K562 (cell line): ENCODE data around the gene VPS26A. TPM values are rescaled to one million over a fixed set of nuclear protein-coding genes. Genes with fewer than 3 reads are reported as not detected.

ENCODE experiments used
- CAMTA2 ChIP-seq: fragments of 250-450 bp; sonication (Bioruptor Pico); conservative IDR thresholded peaks from 2 replicates; pipeline ENCODE4 v1.5.1; 2022
- CGGBP1 ChIP-seq: fragments of 250-450 bp; sonication (Bioruptor Pico); IDR thresholded peaks from 2 replicates; pipeline ENCODE4 v1.9.0; 2021; ENCODE audit warnings: mild to moderate bottlenecking
- DDX20 ChIP-seq: fragments of 450-650 bp; IDR thresholded peaks from 2 replicates; pipeline ENCODE4 v1.6.1; 2016; ENCODE audit warnings: missing genetic modification characterization, low read depth, mild to moderate bottlenecking, missing compliant biosample characterization, moderate library complexity
- EHMT2 ChIP-seq: fragments of 450-650 bp; IDR thresholded peaks from 2 replicates; pipeline ENCODE4 v1.6.1; 2018; ENCODE audit warnings: antibody characterized with exemption
- FOXM1 ChIP-seq, 2 experiments: fragments of 450-650 bp in 1 of 2; sonication (generic) in 1 of 2; formaldehyde crosslinking in 1 of 2; IDR thresholded peaks; 2 replicates each; pipeline versions ENCODE4 v1.6.1 to v1.9.0; 2017 to 2022; ENCODE audit warnings: low read depth in 2 of 2, mild to moderate bottlenecking in 2 of 2, missing genetic modification reagents in 1 of 2, moderate library complexity in 1 of 2
- NR3C1 ChIP-seq: sonication (generic); formaldehyde crosslinking; IDR thresholded peaks from 2 replicates; pipeline ENCODE4 v1.8.1; 2022; ENCODE audit warnings: missing genetic modification reagents
- OTX1 ChIP-seq: fragments of 450-650 bp; formaldehyde crosslinking; IDR thresholded peaks from 2 replicates; pipeline ENCODE4 v1.4.0; 2022; ENCODE audit warnings: mild to moderate bottlenecking
- PYGO2 ChIP-seq: fragments of 450-650 bp; IDR thresholded peaks from 2 replicates; pipeline ENCODE4 v1.6.1; 2016; ENCODE audit warnings: mild to moderate bottlenecking, missing genetic modification characterization, moderate library complexity, missing compliant biosample characterization
- SMAD4 ChIP-seq: fragments of 250-450 bp; sonication (Bioruptor Pico); conservative IDR thresholded peaks from 2 replicates; pipeline ENCODE4 v1.8.0; 2021; ENCODE audit warnings: inconsistent platforms, mild to moderate bottlenecking, moderate library complexity
- U2AF2 ChIP-seq: fragments of 200-400 bp; formaldehyde crosslinking; optimal IDR thresholded peaks from 2 replicates; pipeline ENCODE3; 2017; ENCODE audit warnings: low read depth, mild to moderate bottlenecking, low read length
- ZBTB9 ChIP-seq: fragments of 450-650 bp; formaldehyde crosslinking; IDR thresholded peaks from 2 replicates; pipeline ENCODE4 v1.4.0; 2020; ENCODE audit warnings: mild to moderate bottlenecking, moderate library complexity
- ZC3H11A ChIP-seq: IDR thresholded peaks from 2 replicates; pipeline ENCODE4 v1.6.1; 2012; ENCODE audit warnings: low read depth, low read length, improper control_type of control experiment
- ZC3H4 ChIP-seq: sonication (generic); formaldehyde crosslinking; IDR thresholded peaks from 2 replicates; pipeline ENCODE4 v1.9.0; 2021; ENCODE audit warnings: missing genetic modification reagents, borderline replicate concordance
- ZC3H8 ChIP-seq: fragments of 450-650 bp; IDR thresholded peaks from 2 replicates; pipeline ENCODE4 v1.6.1; 2017
- ZNF318 ChIP-seq, 2 experiments: fragments of 450-650 bp; IDR thresholded peaks; 2 replicates each; pipeline ENCODE4 v1.6.1; 2016; ENCODE audit warnings: mild to moderate bottlenecking in 2 of 2, borderline replicate concordance in 1 of 2, low read depth in 1 of 2, moderate library complexity in 1 of 2
- polyA plus RNA-seq, 8 experiments: library from polyadenylated mRNA; depleted of rRNA in 4 of 8; stranded (reverse) in 5 of 8; unstranded in 3 of 8; fragments of >200 nt; fragmentation: Nextera tagmentation in 2 of 8; fragmentation: Illumina TruSeq in 1 of 8; extraction: Ambion mirVana in 2 of 8; extraction: Trizol in 1 of 8; gene quantifications; 2 replicates each; pipeline versions ENCODE4 v1.2.1 to v1.2.3, GENCODE V29; 2011 to 2014; ENCODE audit warnings: inconsistent platforms in 1 of 8, missing spikeins in 1 of 8
- total RNA-seq, 7 experiments: library from RNA; depleted of rRNA in 6 of 7; stranded (reverse); fragments of >200 nt in 6 of 7; fragmentation: Illumina TruSeq in 2 of 7; extraction: Trizol in 2 of 7; gene quantifications; 2 replicates each; pipeline versions ENCODE4 v1.2.1 to v1.2.3, GENCODE V29; 2011 to 2021; ENCODE audit warnings: low replicate concordance in 1 of 7

Gene VPS26A
- total and polyA plus RNA-seq, 9 of the 15 experiments (the other 6 are each of a cell fraction or from before 2014, with no cell fraction given): 47.1 to 137 (median 69.3) TPM

- peak; percentile 18; the same call in 1 of the 2 replicates for TF ChIP-seq ZBTB9 (CRISPR knock-in tag)
- TF ChIP-seq CGGBP1 (CRISPR knock-in tag): no peak
- TF ChIP-seq U2AF2: no peak
- TF ChIP-seq SMAD4 (CRISPR knock-in tag): peak; percentile 58; the same call in 1 of the 2 replicates
- TF ChIP-seq ZC3H4 (CRISPR knock-in tag): no peak
- TF ChIP-seq ZC3H8: no peak
- TF ChIP-seq DDX20 (tag): no peak
- no peak for TF ChIP-seq NR3C1 (CRISPR knock-in tag)
- TF ChIP-seq OTX1 (CRISPR knock-in tag): peak; percentile 87
- TF ChIP-seq EHMT2: 0 out of 2 replicates have a peak, but pooled peaks have one; percentile 22
- no peak for TF ChIP-seq FOXM1 (IDR thresholded peaks at IDR 0.05; ENCODE audit: low read depth)
- no peak for TF ChIP-seq FOXM1 (CRISPR knock-in tag; IDR thresholded peaks at IDR 0.05; ENCODE audit: low read depth)
- peak; percentile 60; the same call in 1 of the 2 replicates for TF ChIP-seq PYGO2 (tag)
- no peak for TF ChIP-seq ZNF318 (IDR thresholded peaks at IDR 0.05; ENCODE audit: borderline replicate concordance in 1 of 2, low read depth in 1 of 2)
- no peak for TF ChIP-seq CAMTA2 (CRISPR knock-in tag)
- TF ChIP-seq ZC3H11A: no peak
Observed at GRCh38 chr10:69086001-69086509, 37.9 kb upstream of the VPS26A start (continued).
